ENCODE measurements around the gene NGF.

- TF ChIP-seq, protein P1, sequence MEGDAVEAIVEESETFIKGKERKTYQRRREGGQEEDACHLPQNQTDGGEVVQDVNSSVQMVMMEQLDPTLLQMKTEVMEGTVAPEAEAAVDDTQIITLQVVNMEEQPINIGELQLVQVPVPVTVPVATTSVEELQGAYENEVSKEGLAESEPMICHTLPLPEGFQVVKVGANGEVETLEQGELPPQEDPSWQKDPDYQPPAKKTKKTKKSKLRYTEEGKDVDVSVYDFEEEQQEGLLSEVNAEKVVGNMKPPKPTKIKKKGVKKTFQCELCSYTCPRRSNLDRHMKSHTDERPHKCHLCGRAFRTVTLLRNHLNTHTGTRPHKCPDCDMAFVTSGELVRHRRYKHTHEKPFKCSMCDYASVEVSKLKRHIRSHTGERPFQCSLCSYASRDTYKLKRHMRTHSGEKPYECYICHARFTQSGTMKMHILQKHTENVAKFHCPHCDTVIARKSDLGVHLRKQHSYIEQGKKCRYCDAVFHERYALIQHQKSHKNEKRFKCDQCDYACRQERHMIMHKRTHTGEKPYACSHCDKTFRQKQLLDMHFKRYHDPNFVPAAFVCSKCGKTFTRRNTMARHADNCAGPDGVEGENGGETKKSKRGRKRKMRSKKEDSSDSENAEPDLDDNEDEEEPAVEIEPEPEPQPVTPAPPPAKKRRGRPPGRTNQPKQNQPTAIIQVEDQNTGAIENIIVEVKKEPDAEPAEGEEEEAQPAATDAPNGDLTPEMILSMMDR (IDR thresholded peaks at IDR 0.05): no peak
- no peak for TF ChIP-seq POLR2AphosphoS5 (IDR thresholded peaks at IDR 0.05)
- TF ChIP-seq POLR2A (IDR thresholded peaks at IDR 0.05): no peak
Measured at GRCh38 chr1:115242543-115242942, 95.5 kb downstream of the NGF start.

All from transverse colon (tissue), 4 donors.